ENCODE results near the gene PEX14.

DNA sequence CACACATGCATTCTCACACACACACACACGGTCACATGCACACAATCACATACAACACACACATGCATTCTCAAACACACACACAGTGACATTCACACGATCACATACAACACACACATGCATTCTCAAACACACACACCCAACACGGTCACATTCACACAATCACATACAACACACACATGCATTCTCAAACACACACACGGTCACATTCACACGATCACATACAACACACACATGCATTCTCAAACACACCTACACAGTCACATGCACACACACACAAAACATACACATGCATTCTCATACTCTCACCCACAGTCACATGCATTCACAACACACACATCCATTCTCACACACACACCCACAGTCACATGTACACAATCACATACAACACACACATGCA is 186.7 kb downstream of the PEX14 start:
- TF ChIP-seq POLR2A (IDR thresholded peaks at IDR 0.05) = no peak
- TF ChIP-seq, protein P1, sequence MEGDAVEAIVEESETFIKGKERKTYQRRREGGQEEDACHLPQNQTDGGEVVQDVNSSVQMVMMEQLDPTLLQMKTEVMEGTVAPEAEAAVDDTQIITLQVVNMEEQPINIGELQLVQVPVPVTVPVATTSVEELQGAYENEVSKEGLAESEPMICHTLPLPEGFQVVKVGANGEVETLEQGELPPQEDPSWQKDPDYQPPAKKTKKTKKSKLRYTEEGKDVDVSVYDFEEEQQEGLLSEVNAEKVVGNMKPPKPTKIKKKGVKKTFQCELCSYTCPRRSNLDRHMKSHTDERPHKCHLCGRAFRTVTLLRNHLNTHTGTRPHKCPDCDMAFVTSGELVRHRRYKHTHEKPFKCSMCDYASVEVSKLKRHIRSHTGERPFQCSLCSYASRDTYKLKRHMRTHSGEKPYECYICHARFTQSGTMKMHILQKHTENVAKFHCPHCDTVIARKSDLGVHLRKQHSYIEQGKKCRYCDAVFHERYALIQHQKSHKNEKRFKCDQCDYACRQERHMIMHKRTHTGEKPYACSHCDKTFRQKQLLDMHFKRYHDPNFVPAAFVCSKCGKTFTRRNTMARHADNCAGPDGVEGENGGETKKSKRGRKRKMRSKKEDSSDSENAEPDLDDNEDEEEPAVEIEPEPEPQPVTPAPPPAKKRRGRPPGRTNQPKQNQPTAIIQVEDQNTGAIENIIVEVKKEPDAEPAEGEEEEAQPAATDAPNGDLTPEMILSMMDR (IDR thresholded peaks at IDR 0.05) = no peak

Measured in uterus (tissue), 2 donors.